ENCODE results near the gene RPLP1.

RPLP1 gene

DNA sequence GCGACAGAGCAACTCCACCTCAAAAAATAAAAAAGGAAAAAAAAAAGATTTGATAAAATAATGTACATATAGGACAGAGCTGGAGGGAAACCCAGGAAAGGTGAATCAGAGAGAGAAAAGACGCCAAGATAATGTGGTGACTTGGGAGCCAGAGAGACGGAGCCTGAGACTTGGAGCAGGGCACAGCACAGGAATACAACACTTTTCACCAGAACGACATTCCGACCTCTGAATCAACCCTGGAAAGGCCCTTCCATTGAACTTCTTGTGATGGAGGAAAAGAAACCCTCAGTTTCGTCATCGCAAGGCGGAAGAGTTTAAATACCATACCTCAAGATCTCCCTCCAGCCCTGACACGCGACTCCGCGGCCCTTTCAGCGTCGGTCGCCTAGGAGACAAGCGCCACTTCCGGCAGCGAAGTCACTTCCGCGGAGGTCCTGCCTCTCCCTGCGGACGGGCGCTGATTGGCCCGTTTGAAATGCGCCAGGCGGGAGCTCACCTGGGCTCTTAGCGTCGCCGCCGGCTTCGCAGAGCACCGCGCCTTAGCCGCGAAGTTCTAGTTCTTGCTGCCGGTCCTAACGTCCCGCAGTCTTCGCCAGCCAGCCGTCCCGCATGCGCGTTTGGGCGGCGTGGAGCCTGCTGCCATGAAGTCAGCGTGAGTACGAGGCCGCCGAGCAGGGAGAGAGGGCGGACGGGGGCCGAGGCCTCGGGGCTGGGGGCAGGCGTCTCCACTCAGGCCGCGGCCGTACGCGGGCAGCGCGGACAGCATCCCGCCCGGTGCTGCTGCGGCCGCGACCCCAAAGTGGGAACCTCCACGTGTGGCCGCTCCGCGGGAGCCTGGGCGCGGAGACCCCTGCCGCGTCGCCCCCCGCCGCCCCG is 38.6 kb upstream of the RPLP1 start, which contains the start of gene KIF23:
Gene KIF23 (plus strand): TSS at position 528 of the 879 bp plus-strand sequence. CDS start 117 bp downstream, at position 645.
- ChIA-PET POLR2A (interaction anchor here (0.6 to 2.5 kb wide), 15 partner anchors 9 to 124 kb away, joined by 3 to 30 read pairs (median 4); partner anchors contain the start of gene RPLP1), CTCF (interaction anchor here (0.6 to 2.0 kb wide), 5 partner anchors 20 to 1053 kb away, joined by 3 to 10 read pairs (median 3); no protein-coding TSS in a partner anchor)
- Histone ChIP-seq H3K9me3 (ENCODE audit: control insufficient read depth, insufficient read depth, low read depth, low read length) (no peaks in the 10 kb centered on the region), H3K4me1 (ENCODE audit: control insufficient read depth, insufficient read depth, low read length) (peaks cover 12% of the 10 kb centered on the region), H3K27ac (ENCODE audit: extremely low read depth, low read depth, low read length) (peak within 1 kb of the TSS; percentile 98), H3K36me3 (ENCODE audit: control insufficient read depth in 2 of 2, insufficient read depth in 1 of 2, low read length in 2 of 2) (peaks cover 21 to 27% of the 10 kb centered on the region in 2 experiments), H3K4me3 (ENCODE audit: low read depth, low read length) (peak within 1 kb of the TSS; percentile 93)
- TF ChIP-seq ZNF561 (tag by site-specific recombination; IDR thresholded peaks at IDR 0.05; ENCODE audit: borderline replicate concordance) (peak; percentile 64), ZNF792 (tag by site-specific recombination; IDR thresholded peaks at IDR 0.05) (no peak), ZNF366 (tag by site-specific recombination; conservative IDR thresholded peaks at IDR 0.05) (peak; percentile 74), HOXC10 (CRISPR knock-in tag; IDR thresholded peaks at IDR 0.05) (no peak; the same call in 1 of the 2 replicates), ZNF664 (tag by site-specific recombination; IDR thresholded peaks at IDR 0.05) (no peak), ZNF530 (tag by site-specific recombination; IDR thresholded peaks at IDR 0.05; ENCODE audit: low read depth) (no peak), ZNF16 (tag by site-specific recombination; IDR thresholded peaks at IDR 0.05; ENCODE audit: low read depth) (no peak), ZNF341 (tag by site-specific recombination; IDR thresholded peaks at IDR 0.05; ENCODE audit: low read depth) (peak; percentile 39; the same call in 1 of the 2 replicates), ZNF10 (tag by site-specific recombination; IDR thresholded peaks at IDR 0.05) (peak; percentile 66; the same call in 1 of the 2 replicates), ZNF670 (tag by site-specific recombination; IDR thresholded peaks at IDR 0.05; ENCODE audit: low read depth) (no peak), ZBTB17 (tag by site-specific recombination; IDR thresholded peaks at IDR 0.05) (peak; percentile 93), HOXD13 (CRISPR knock-in tag; IDR thresholded peaks at IDR 0.05; ENCODE audit: borderline replicate concordance) (0 out of 2 replicates have a peak, but pooled peaks have one; percentile 10), ZNF24 (tag by site-specific recombination; IDR thresholded peaks at IDR 0.05) (peak; percentile 80), EGR2 (tag by site-specific recombination; IDR thresholded peaks at IDR 0.05; ENCODE audit: low read depth) (no peak), ZNF155 (tag by site-specific recombination; IDR thresholded peaks at IDR 0.05) (no peak), SP7 (tag by site-specific recombination; IDR thresholded peaks at IDR 0.05) (peak; percentile 81), ZFP3 (tag by site-specific recombination; IDR thresholded peaks at IDR 0.05; ENCODE audit: low read depth) (no peak), ZNF558 (tag by site-specific recombination; IDR thresholded peaks at IDR 0.05) (peak; percentile 49; the same call in 1 of the 2 replicates)
- TF ChIP-seq, protein P1, sequence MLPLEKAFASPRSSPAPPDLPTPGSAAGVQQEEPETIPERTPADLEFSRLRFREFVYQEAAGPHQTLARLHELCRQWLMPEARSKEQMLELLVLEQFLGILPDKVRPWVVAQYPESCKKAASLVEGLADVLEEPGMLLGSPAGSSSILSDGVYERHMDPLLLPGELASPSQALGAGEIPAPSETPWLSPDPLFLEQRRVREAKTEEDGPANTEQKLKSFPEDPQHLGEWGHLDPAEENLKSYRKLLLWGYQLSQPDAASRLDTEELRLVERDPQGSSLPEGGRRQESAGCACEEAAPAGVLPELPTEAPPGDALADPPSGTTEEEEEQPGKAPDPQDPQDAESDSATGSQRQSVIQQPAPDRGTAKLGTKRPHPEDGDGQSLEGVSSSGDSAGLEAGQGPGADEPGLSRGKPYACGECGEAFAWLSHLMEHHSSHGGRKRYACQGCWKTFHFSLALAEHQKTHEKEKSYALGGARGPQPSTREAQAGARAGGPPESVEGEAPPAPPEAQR (tag by site-specific recombination; IDR thresholded peaks at IDR 0.05), result no peak
- TF ChIP-seq, protein P2, sequence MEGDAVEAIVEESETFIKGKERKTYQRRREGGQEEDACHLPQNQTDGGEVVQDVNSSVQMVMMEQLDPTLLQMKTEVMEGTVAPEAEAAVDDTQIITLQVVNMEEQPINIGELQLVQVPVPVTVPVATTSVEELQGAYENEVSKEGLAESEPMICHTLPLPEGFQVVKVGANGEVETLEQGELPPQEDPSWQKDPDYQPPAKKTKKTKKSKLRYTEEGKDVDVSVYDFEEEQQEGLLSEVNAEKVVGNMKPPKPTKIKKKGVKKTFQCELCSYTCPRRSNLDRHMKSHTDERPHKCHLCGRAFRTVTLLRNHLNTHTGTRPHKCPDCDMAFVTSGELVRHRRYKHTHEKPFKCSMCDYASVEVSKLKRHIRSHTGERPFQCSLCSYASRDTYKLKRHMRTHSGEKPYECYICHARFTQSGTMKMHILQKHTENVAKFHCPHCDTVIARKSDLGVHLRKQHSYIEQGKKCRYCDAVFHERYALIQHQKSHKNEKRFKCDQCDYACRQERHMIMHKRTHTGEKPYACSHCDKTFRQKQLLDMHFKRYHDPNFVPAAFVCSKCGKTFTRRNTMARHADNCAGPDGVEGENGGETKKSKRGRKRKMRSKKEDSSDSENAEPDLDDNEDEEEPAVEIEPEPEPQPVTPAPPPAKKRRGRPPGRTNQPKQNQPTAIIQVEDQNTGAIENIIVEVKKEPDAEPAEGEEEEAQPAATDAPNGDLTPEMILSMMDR (tag by site-specific recombination; IDR thresholded peaks at IDR 0.05), result 0 out of 2 replicates have a peak, but pooled peaks have one; percentile 14
- TF ChIP-seq, protein P3, sequence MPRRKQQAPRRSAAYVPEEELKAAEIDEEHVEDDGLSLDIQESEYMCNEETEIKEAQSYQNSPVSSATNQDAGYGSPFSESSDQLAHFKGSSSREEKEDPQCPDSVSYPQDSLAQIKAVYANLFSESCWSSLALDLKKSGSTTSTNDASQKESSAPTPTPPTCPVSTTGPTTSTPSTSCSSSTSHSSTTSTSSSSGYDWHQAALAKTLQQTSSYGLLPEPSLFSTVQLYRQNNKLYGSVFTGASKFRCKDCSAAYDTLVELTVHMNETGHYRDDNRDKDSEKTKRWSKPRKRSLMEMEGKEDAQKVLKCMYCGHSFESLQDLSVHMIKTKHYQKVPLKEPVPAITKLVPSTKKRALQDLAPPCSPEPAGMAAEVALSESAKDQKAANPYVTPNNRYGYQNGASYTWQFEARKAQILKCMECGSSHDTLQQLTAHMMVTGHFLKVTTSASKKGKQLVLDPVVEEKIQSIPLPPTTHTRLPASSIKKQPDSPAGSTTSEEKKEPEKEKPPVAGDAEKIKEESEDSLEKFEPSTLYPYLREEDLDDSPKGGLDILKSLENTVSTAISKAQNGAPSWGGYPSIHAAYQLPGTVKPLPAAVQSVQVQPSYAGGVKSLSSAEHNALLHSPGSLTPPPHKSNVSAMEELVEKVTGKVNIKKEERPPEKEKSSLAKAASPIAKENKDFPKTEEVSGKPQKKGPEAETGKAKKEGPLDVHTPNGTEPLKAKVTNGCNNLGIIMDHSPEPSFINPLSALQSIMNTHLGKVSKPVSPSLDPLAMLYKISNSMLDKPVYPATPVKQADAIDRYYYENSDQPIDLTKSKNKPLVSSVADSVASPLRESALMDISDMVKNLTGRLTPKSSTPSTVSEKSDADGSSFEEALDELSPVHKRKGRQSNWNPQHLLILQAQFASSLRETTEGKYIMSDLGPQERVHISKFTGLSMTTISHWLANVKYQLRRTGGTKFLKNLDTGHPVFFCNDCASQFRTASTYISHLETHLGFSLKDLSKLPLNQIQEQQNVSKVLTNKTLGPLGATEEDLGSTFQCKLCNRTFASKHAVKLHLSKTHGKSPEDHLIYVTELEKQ (tag by site-specific recombination; IDR thresholded peaks at IDR 0.05; ENCODE audit: borderline replicate concordance), result no peak
- TF ChIP-seq, protein P4, sequence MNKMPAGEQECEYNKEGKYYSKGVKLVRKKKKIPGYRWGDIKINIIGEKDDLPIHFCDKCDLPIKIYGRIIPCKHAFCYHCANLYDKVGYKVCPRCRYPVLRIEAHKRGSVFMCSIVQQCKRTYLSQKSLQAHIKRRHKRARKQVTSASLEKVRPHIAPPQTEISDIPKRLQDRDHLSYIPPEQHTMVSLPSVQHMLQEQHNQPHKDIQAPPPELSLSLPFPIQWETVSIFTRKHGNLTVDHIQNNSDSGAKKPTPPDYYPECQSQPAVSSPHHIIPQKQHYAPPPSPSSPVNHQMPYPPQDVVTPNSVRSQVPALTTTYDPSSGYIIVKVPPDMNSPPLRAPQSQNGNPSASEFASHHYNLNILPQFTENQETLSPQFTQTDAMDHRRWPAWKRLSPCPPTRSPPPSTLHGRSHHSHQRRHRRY (tag by site-specific recombination; IDR thresholded peaks at IDR 0.05), result no peak
- TF ChIP-seq, protein P5, sequence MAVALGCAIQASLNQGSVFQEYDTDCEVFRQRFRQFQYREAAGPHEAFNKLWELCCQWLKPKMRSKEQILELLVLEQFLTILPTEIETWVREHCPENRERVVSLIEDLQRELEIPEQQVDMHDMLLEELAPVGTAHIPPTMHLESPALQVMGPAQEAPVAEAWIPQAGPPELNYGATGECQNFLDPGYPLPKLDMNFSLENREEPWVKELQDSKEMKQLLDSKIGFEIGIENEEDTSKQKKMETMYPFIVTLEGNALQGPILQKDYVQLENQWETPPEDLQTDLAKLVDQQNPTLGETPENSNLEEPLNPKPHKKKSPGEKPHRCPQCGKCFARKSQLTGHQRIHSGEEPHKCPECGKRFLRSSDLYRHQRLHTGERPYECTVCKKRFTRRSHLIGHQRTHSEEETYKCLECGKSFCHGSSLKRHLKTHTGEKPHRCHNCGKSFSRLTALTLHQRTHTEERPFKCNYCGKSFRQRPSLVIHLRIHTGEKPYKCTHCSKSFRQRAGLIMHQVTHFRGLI (tag by site-specific recombination; IDR thresholded peaks at IDR 0.05), result 0 out of 2 replicates have a peak, but pooled peaks have one; percentile 4
- TF ChIP-seq, protein P6, sequence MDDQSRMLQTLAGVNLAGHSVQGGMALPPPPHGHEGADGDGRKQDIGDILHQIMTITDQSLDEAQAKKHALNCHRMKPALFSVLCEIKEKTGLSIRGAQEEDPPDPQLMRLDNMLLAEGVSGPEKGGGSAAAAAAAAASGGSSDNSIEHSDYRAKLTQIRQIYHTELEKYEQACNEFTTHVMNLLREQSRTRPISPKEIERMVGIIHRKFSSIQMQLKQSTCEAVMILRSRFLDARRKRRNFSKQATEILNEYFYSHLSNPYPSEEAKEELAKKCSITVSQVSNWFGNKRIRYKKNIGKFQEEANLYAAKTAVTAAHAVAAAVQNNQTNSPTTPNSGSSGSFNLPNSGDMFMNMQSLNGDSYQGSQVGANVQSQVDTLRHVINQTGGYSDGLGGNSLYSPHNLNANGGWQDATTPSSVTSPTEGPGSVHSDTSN (CRISPR knock-in tag; IDR thresholded peaks at IDR 0.05), result peak; percentile 95

All from HEK293 (cell line).